DMS114 treated with DMSO at 0.1 percent for 48 hours (cell line): Measurements from ENCODE around the gene RTBDN.
"Not testable (repeated sequence)": the region's sequence is repeated elsewhere in the genome, so short reads cannot be mapped to it uniquely, and the experiment has no call there.

Source experiments
- DNase-seq: peaks from one replicate; lab custom pipeline; 2025; ENCODE audit not compliant: unreplicated experiment; lab: John Stamatoyannopoulos, UW

The RTBDN gene

GRCh38 chr19:12825254-12826131 is 8.9 kb downstream of the RTBDN start:
- no peak for DNase-seq

DNA sequence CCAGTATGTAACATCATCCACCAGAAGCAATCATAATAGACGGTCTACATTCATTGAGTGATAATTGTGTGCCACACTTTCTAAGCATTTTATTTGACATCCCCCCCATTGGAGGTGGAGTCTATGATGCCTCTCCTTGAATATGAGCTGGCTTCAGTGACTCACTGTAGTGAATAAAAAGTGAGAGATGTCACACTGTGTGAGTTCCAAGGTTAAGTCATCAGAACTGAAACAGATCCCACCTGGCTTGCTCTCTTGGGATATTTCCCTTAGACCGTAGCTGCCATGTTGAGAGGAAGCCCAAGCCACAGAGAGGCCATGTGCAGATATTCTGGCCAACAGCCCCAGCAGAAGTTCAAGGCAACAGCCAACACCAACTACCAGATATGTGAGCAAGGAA is 12.6 kb downstream of the RTBDN start:
- DNase-seq = no peak

DNA sequence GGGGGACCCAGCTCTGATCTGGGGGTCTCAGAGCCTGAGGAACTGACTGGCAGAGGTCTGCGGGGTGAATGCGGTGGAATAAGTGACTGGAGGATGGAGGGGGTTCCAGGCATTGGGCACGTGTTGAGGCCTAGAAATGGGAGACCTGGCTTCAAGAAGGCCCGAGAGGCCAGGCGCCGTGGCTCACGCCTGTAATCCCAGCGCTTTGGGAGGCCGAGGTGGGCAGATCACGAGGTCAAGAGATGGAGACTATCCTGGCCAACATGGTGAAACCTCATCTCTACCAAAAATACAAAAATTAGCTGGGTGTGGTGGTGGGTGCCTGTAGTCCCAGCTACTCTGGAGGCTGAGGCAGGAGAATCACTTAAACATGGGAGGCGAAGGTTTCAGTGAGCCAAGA is 16.6 kb downstream of the RTBDN start:
- not testable (repeated sequence) for DNase-seq

DNA sequence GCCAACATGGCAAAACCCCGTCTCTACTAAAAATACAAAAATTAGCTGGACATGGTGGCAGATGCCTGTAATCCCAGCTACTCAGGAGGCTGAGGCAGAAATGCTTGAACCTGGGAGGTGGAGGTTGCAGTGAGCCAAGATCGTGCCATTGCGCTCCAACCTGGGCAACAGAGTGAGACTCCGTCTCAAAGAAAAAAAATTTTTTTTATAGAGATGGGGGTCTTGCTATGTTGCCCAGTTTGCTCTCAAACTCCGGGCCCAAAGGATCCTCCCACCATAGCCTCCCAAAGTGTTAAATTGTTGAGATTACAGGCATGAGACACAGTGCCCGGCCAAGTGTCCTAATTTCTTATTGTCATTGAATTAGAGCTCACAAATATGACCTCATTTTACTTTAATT is 17.2 kb downstream of the RTBDN start:
- DNase-seq = not testable (repeated sequence)

DNA sequence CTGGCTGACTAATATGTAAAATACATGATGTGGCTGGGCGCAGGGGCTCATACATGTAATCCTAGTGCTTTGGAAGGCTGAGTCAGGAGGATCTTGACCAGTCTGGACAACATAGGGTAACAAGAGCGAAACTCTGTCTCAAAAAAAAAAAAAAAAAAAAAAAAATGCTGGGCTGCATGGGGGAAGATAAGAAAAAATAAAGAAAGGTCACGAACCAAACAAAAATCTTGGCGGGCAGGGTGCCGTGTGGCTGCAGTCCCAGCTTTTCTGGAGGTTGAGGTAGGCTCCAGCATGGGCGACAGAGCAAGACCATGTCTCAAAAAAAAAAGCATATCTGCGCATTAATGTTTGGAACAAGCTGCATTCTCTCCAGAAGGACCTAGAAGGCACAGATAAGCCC is 19.3 kb downstream of the RTBDN start:
- no peak for DNase-seq

- peak; percentile 57 for DNase-seq
Measured at GRCh38 chr19:12806242-12807081, 27.9 kb downstream of the RTBDN start, which contains the start of gene RNASEH2A. RNASEH2A (plus strand) TSS chr19:12806584; CDS start chr19:12806674, 90 bp downstream.

GRCh38 chr19:12804051-12804450 is 30.3 kb downstream of the RTBDN start:
- no peak for DNase-seq

- no peak for DNase-seq
Measured at GRCh38 chr19:12802267-12803106, 31.9 kb downstream of the RTBDN start.

DNA sequence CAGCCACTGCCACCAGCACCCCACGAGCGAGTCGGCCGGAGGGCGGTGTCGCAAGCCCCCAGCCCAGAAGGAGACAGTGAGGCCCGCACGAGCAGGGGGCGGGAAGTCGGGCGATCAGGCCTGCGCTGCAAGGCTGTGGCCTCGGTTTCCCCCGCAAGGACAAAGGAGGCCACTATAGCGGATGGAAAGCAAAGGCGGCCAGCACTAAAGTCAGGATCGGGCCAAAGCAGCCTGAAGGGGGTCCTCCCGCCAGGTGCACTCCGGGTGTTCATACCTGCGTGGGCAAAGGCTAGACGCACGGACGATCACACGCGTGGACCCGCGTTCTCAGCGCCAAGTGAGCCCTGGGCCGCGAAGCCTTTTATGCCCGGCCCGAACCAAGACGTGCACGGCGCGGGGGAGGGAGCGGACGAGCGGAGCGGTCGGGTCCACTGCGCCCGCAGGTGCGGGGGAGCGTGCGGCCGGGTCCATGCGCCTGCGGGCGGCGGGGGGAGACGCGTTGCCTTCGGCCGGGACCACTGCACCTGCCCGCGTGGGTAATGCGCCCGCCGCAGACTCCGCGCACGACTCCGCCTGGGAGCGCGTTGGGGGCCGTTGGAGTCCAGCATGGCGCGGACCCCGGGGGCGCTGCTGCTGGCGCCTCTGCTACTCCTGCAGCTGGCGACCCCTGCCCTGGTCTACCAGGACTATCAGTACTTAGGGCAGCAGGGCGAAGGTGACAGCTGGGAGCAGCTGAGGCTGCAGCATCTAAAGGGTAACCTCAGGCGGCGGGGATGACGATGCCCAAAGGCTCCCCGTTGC is 32.7 kb downstream of the RTBDN start, which contains the start of the genes PRDX2 and THSD8:
TSS of gene PRDX2 (minus strand) at position 335 of the 801 bp plus-strand sequence. CDS start 539 bp downstream, outside the sequence.
TSS of gene THSD8 (plus strand) at position 604 of the 801 bp plus-strand sequence. CDS start at position 607, 3 bp downstream.
- DNase-seq = no peak

- no peak for DNase-seq
Measured at GRCh38 chr19:12800923-12801465, 33.4 kb downstream of the RTBDN start.

- DNase-seq = no peak
Measured at GRCh38 chr19:12800466-12800770, 34.0 kb downstream of the RTBDN start.

DNA sequence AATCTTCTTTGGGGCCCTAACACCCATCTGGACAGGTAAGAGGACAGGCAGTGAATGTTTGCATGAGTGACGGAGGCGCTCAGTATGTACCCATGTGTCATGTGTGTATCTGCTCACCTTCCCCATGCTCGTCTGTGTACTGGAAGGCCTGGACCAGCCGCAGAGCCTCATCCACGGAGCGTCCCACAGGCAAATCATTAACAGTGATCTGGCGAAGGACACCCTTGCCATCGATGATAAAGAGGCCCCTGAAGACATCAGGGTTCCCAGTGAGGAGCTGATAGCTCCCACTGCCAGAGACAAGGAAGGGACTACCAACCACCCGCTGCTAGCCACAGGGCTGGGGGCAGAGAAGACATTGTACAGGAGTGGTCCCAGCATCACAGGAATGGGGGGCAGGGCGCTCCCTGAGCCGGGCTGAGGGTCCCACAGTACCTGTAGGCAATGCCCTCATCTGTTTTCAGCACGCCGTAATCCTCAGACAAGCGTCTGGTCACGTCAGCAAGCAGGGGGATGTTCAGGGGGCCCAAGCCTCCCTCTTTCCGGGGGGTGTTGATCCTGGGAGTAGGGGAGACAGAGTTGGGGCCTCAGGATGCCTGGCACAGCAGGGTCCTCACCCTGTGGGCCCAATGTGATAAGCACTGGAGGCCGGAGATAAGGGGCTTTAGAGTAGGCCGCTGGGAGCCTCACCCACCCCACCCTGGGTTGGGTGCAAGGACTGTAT is 34.5 kb downstream of the RTBDN start:
- no peak for DNase-seq

DNA sequence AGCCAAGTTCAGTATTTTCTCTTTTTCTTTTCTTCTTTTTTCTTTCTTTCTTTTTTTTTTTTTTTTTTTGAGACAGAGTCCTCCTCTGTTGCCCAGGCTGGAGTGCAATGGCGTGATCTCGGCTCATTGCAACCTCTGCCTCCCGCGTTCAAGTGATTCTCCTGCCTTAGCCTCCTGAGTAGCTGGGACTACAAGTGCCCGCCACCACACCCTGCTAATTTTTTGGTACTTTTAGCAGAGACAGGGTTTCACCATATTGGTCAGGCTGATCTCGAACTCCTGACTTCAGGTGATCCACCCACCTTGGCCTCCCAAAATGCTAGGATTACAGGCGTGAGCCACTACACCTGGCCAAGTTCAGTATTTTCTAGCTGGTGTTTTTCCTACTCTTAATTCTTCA is 36.8 kb downstream of the RTBDN start:
- DNase-seq = not testable (repeated sequence)

DNA sequence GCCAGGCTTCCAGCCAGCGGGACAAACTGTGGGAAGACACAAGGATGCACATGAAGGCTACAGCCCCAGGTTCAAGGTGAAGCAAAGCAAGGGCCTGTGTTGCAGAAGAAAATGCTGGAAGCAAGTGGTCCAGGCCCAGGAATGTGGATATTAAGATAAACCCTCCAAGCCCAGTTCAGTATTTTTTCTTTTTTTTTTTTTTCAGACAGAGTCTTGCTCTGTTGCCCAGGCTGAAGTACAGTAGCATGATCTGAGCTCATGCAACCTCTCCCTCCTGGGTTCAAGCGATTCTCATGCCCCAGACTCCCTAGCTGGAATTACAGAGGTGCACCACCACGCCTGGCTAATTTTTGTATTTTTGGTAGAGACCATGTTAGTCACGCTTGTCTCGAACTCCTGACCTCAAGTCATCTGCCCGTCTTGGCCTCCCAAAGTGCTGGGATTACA is 37.2 kb downstream of the RTBDN start:
- DNase-seq = no peak

- peak; percentile 64 for DNase-seq
Measured at GRCh38 chr19:12796146-12797071, 38.0 kb downstream of the RTBDN start.

GRCh38 chr19:12794971-12795381 is 39.4 kb downstream of the RTBDN start:
- no peak for DNase-seq

DNA sequence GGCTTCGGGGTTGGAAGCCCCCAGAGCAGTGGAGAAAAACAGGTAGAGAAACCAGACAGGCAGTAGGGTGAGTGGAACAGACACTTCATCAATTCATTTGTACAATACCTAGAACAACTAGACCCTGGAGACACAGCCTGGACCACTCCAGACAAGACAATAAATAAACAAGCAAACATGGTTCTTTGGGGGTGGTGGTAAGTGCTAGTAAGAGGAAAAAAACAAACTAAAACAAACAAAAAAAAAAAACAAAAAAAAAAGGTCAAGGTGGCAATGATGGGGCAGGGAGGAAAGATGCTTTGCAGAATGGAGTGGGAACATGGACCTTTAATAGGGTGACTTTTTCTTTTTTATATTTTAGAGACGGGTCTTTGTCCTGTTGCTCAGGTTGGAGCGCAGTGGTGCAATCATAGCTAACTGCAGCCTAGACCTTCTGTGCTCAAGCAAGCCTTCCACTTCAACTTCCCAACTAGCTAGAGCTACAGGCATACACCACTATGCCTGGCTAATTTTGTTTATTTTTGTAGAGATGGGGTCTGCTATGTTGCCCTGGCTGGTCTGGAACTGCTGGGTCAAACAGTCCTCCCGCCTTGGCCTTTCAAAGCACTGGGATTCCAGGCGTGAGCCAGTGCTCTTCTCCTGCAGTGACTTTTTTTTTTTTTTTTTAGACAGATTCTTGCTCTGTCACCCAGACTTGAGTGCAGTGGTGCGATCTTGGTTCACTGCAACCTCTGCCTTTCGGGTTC is 40.0 kb downstream of the RTBDN start:
- no peak for DNase-seq
